NT2/D1 (cell line): ENCODE data around the gene ABCA2.
A peak's percentile ranks its signal among the peaks of the same experiment; 100 is the strongest.

Experiments
- DNase-seq: peaks from one replicate; pipeline ENCODE4 v3.0.0-alpha.2; 2011; ENCODE audit warnings: low read depth, low spot score
- H3K27me3 ChIP-seq: 2 replicates; pipeline ENCODE4 v1.6.0; 2011; ENCODE audit warnings: mild to moderate bottlenecking; ENCODE audit not compliant: insufficient read length, insufficient read depth
- H3K36me3 ChIP-seq: 2 replicates; pipeline ENCODE4 v1.6.1; 2011; ENCODE audit warnings: mild to moderate bottlenecking, low read length, mixed read lengths; ENCODE audit not compliant: insufficient read depth, insufficient read length
- H3K4me1 ChIP-seq: 2 replicates; pipeline ENCODE4 v1.5.1; 2011; ENCODE audit not compliant: insufficient read depth, insufficient read length
- H3K4me3 ChIP-seq: 2 replicates; pipeline ENCODE4 v1.5.1; 2011; ENCODE audit warnings: low read depth; ENCODE audit not compliant: insufficient read length
- H3K9ac ChIP-seq: 2 replicates; pipeline ENCODE4 v1.6.0; 2011; ENCODE audit warnings: low read depth; ENCODE audit not compliant: insufficient read length
- H3K9me3 ChIP-seq: 2 replicates; pipeline ENCODE4 v1.5.1; 2011; ENCODE audit warnings: mild to moderate bottlenecking, low read length; ENCODE audit not compliant: insufficient read depth
- SUZ12 ChIP-seq: IDR thresholded peaks from 2 replicates; pipeline ENCODE4 v1.6.1; 2011; ENCODE audit not compliant: insufficient read length, insufficient read depth; ENCODE audit errors: extremely low read depth
- YY1 ChIP-seq: IDR thresholded peaks from 2 replicates; pipeline ENCODE4 v1.6.1; 2011; ENCODE audit not compliant: insufficient read length, insufficient read depth
- ZNF274 ChIP-seq: IDR thresholded peaks from 2 replicates; pipeline ENCODE4 v1.6.1; 2011; ENCODE audit warnings: mild to moderate bottlenecking, low read depth, low read length

Gene ABCA2

GRCh38 chr9:136995772-136996311 lies 32.2 kb downstream of the ABCA2 start:
- peak overlapping the region; percentile 64 for H3K9ac ChIP-seq
- no peaks in the 10 kb centered on the region for H3K27me3 ChIP-seq
- H3K4me1 ChIP-seq, result peaks cover 25% of the 10 kb centered on the region
- H3K4me3 ChIP-seq, result no peak overlapping the region
- no peak for DNase-seq
- peaks cover 27% of the 10 kb centered on the region for H3K36me3 ChIP-seq
- TF ChIP-seq YY1 (no peak), SUZ12 (no peak), ZNF274 (no peak)
- H3K9me3 ChIP-seq, result peaks cover 4% of the 10 kb centered on the region; the same call in 1 of the 2 replicates

- Histone ChIP-seq H3K9me3 (peaks cover 9% of the 10 kb centered on the region; the same call in 1 of the 2 replicates), H3K4me3 (no peak overlapping the region), H3K4me1 (peaks cover 28% of the 10 kb centered on the region), H3K27me3 (no peaks in the 10 kb centered on the region), H3K36me3 (peaks cover 27% of the 10 kb centered on the region), H3K9ac (no peak overlapping the region)
- DNase-seq, result no peak
- TF ChIP-seq YY1 (no peak), ZNF274 (no peak)
Measured at GRCh38 chr9:136995362-136995761, 32.7 kb downstream of the ABCA2 start.

GRCh38 chr9:136994888-136995230 lies 33.2 kb downstream of the ABCA2 start:
- TF ChIP-seq YY1 (no peak), ZNF274 (no peak), SUZ12 (no peak)
- peaks cover 27% of the 10 kb centered on the region for H3K36me3 ChIP-seq
- no peak for DNase-seq
- H3K27me3 ChIP-seq, result no peaks in the 10 kb centered on the region
- H3K9ac ChIP-seq, result no peak overlapping the region
- H3K4me3 ChIP-seq, result no peak overlapping the region
- H3K4me1 ChIP-seq, result peaks cover 30% of the 10 kb centered on the region
- peaks cover 10% of the 10 kb centered on the region; the same call in 1 of the 2 replicates for H3K9me3 ChIP-seq

GRCh38 chr9:136994180-136994887 lies 33.7 kb downstream of the ABCA2 start:
- Histone ChIP-seq H3K27me3 (no peaks in the 10 kb centered on the region), H3K4me3 (no peak overlapping the region), H3K4me1 (peaks cover 33% of the 10 kb centered on the region), H3K9ac (peak overlapping the region; percentile 3), H3K36me3 (peaks cover 27% of the 10 kb centered on the region), H3K9me3 (peaks cover 10% of the 10 kb centered on the region; the same call in 1 of the 2 replicates)
- DNase-seq, result no peak
- TF ChIP-seq YY1 (no peak), SUZ12 (no peak), ZNF274 (no peak)

- Histone ChIP-seq H3K27me3 (no peaks in the 10 kb centered on the region), H3K4me3 (peak overlapping the region; percentile 94), H3K36me3 (peaks cover 27% of the 10 kb centered on the region), H3K4me1 (peaks cover 31% of the 10 kb centered on the region), H3K9ac (peak overlapping the region; percentile 92), H3K9me3 (peaks cover 10% of the 10 kb centered on the region; the same call in 1 of the 2 replicates)
- no peak for TF ChIP-seq SUZ12
- no peak for TF ChIP-seq ZNF274
- no peak for TF ChIP-seq YY1
- DNase-seq, result peak; percentile 20
Measured at GRCh38 chr9:136992819-136993369, 35.1 kb downstream of the ABCA2 start.

GRCh38 chr9:136991993-136992818 lies 35.8 kb downstream of the ABCA2 start, which contains the start of gene PAXX:
TSS of gene PAXX (plus strand) at chr9:136992422. CDS start at chr9:136992444, 22 bp downstream.
- Histone ChIP-seq H3K9me3 (peaks cover 10% of the 10 kb centered on the region; the same call in 1 of the 2 replicates), H3K4me3 (peak within 1 kb of the TSS; percentile 94), H3K4me1 (peaks cover 27% of the 10 kb centered on the region), H3K36me3 (peaks cover 27% of the 10 kb centered on the region), H3K27me3 (no peaks in the 10 kb centered on the region), H3K9ac (peak within 1 kb of the TSS; percentile 92)
- TF ChIP-seq SUZ12, result no peak
- no peak for TF ChIP-seq YY1
- no peak for TF ChIP-seq ZNF274
- peak; percentile 81 for DNase-seq
